ENCODE results near the gene GRAMD4. TPM values are rescaled to one million over a fixed set of nuclear protein-coding genes. Genes with fewer than 3 reads are reported as not detected.

GRAMD4 gene
- total RNA-seq, 1 donor from 2014 or later: 77.6 TPM

DNA sequence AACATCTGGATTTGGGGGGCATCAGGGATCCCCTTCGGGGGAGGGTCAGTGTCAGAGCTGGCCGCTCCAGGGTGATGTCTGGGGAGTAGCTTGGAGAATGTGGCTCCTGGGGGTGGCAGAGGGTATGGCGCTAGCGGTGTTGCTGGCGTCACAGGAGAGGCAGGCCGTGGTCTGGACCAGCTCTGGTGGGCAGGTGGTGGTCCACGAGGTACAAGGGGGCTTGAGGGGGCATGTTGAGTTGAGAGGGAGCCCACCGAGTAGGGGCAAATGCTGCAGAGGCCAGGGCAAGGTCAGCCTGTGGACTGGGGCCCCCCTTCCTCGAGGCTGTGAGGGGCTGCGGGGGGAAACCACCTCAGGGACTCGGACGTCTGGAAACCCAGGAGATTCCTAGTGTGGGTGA is 8.6 kb downstream of the GRAMD4 start:
- Histone ChIP-seq H3K4me3 (no peak overlapping the region), H3K4me1 (peaks cover 56% of the 10 kb centered on the region), H3K27me3 (ENCODE audit: low read depth) (no peaks in the 10 kb centered on the region), H3K27ac (replicated peaks) (no peak overlapping the region), H3K9me3 (replicated peaks) (no peaks in the 10 kb centered on the region), H3K36me3 (peaks cover 21% of the 10 kb centered on the region)
- intact Hi-C loops (cut with micrococcal nuclease): no loop called here
- no peak for DNase-seq
- TF ChIP-seq, protein P1, sequence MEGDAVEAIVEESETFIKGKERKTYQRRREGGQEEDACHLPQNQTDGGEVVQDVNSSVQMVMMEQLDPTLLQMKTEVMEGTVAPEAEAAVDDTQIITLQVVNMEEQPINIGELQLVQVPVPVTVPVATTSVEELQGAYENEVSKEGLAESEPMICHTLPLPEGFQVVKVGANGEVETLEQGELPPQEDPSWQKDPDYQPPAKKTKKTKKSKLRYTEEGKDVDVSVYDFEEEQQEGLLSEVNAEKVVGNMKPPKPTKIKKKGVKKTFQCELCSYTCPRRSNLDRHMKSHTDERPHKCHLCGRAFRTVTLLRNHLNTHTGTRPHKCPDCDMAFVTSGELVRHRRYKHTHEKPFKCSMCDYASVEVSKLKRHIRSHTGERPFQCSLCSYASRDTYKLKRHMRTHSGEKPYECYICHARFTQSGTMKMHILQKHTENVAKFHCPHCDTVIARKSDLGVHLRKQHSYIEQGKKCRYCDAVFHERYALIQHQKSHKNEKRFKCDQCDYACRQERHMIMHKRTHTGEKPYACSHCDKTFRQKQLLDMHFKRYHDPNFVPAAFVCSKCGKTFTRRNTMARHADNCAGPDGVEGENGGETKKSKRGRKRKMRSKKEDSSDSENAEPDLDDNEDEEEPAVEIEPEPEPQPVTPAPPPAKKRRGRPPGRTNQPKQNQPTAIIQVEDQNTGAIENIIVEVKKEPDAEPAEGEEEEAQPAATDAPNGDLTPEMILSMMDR (IDR thresholded peaks at IDR 0.05; ENCODE audit: borderline replicate concordance): no peak

DNA sequence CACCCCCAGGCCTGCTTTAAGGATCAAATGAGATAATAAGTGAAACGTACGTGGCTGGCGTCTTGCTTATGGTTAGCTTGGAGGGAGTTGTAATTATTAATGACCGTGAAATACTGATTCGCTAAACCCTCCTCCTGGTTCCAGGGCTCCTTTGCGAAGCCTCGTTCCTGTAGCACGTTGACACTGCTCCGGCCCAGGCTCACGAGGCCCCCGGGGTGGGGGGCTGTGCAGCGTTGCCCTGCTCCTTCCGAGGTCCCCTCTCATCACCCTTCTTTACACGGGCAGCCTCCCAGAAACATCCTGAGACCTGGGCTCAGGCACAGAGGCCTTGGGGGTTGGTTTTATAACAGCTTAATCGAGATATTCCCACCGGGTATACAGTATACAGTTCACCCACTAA is 9.1 kb downstream of the GRAMD4 start:
- no peaks in the 10 kb centered on the region for H3K9me3 ChIP-seq (replicated peaks)
- no peaks in the 10 kb centered on the region for H3K27me3 ChIP-seq (ENCODE audit: low read depth)
- no peak overlapping the region for H3K4me3 ChIP-seq
- no peak for DNase-seq
- intact Hi-C loops (cut with micrococcal nuclease): no loop called here
- H3K27ac ChIP-seq (replicated peaks): no peak overlapping the region
- H3K4me1 ChIP-seq: peaks cover 56% of the 10 kb centered on the region
- peaks cover 21% of the 10 kb centered on the region for H3K36me3 ChIP-seq
- TF ChIP-seq, protein P1 (IDR thresholded peaks at IDR 0.05; ENCODE audit: borderline replicate concordance): no peak

DNA sequence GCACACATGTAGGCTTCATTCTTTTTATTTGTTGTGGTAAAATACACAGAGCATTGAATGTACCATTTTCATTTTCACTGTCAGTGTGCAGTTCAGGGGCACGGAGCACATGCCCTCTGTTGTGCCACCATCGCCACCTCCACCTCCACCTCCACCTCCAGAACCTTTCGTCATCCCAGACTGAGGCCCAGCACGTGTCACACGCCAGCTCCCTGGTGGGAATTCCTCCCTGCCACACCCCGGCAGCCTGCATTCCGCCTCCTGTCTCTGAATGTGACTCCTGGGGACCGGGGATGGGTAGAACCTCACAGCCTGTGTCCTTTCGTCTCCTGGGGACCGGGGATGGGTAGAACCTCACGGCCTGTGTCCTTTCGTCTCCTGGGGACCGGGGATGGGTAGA is 10.9 kb downstream of the GRAMD4 start:
- no peak overlapping the region for H3K4me3 ChIP-seq
- TF ChIP-seq, protein P1 (IDR thresholded peaks at IDR 0.05; ENCODE audit: borderline replicate concordance): no peak
- no peak overlapping the region for H3K27ac ChIP-seq (replicated peaks)
- no peaks in the 10 kb centered on the region for H3K9me3 ChIP-seq (replicated peaks)
- intact Hi-C loops (cut with micrococcal nuclease): no loop called here
- H3K4me1 ChIP-seq: peaks cover 54% of the 10 kb centered on the region
- H3K36me3 ChIP-seq: peaks cover 21% of the 10 kb centered on the region
- DNase-seq: no peak
- H3K27me3 ChIP-seq (ENCODE audit: low read depth): no peaks in the 10 kb centered on the region

DNA sequence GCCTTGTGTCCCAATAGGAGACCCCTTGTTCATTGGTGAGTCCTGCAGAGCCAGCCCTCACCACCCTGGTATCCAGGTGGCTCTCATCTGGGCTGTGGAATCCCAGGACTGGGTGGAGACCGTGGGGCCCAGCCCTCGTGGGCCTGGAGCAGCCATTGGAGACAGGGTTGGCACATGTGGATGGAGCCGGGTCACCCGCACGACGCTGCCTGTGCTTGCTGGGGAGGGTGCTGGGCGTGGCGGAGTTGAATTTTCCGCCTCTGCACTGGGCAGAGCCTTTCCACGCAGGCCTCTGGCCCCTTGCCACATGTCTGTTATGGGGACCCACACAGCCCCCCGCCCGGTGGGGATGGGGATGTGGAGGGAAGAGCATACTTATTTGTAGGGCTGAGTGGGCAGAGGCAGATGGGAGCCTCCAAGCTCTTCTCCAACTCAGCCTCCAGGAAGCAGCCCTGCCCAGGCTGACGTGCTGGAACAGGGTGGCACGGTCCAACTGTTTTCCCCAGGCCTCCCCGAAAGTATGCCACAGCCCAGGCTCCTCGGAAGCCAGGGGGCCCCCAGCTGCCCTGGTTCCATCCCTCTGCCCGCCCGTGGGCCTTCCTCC is 12.6 kb downstream of the GRAMD4 start:
- no peak for DNase-seq
- TF ChIP-seq, protein P1 (IDR thresholded peaks at IDR 0.05; ENCODE audit: borderline replicate concordance): no peak
- Histone ChIP-seq H3K27ac (replicated peaks) (peak overlapping the region; percentile 74), H3K9me3 (replicated peaks) (no peaks in the 10 kb centered on the region), H3K4me3 (no peak overlapping the region), H3K4me1 (peaks cover 51% of the 10 kb centered on the region), H3K27me3 (ENCODE audit: low read depth) (no peaks in the 10 kb centered on the region), H3K36me3 (peaks cover 10% of the 10 kb centered on the region)
- intact Hi-C loops (cut with micrococcal nuclease): no loop called here

DNA sequence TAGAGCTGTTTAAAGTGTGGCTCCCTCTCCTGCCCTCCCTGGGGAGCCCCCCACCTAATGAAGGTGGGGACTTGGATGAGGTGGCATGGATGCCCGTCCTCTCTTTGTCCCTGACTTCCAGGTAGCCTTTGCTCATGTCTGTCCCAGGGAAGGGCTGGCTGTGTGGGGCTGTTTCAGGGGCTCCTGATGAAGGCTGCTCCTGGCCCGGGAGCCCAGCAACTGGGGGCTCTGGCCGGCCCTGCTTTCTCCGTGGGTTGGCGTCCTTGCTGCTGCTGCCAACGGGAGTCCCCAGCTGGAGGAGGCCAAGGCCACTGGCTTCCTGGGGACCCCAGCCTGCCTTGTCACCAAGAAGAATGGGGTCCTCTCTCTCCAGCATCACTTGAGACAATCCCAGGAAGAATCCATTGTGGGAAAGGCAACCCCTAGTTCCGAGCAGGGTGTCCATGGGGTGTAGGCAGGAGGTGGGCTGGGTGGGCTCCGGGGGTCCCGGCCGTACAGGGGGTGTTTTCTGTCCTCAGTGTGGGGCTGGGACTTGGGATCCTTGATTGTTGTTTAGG is 13.2 kb downstream of the GRAMD4 start:
- no peaks in the 10 kb centered on the region for H3K9me3 ChIP-seq (replicated peaks)
- H3K4me3 ChIP-seq: no peak overlapping the region
- H3K4me1 ChIP-seq: peaks cover 57% of the 10 kb centered on the region
- H3K27ac ChIP-seq (replicated peaks): peak overlapping the region; percentile 74
- TF ChIP-seq, protein P1 (IDR thresholded peaks at IDR 0.05; ENCODE audit: borderline replicate concordance): no peak
- no peak for DNase-seq
- H3K27me3 ChIP-seq (ENCODE audit: low read depth): no peaks in the 10 kb centered on the region
- intact Hi-C loops (cut with micrococcal nuclease): no loop called here
- H3K36me3 ChIP-seq: peaks cover 5% of the 10 kb centered on the region
